ENCODE measurements around the gene CEP170. TPM values are rescaled to one million over a fixed set of nuclear protein-coding genes. Genes with fewer than 3 reads are reported as not detected.

CEP170 gene
- total and polyA plus RNA-seq, 10 of the 15 experiments (the other 5 are each of a cell fraction or from before 2014, with no cell fraction given): 15.0 to 67.3 (median 40.2) TPM

GRCh38 chr1:243288062-243288461, 33.0 kb upstream of the CEP170 start (continued):
- TF ChIP-seq USF2 (IDR thresholded peaks at IDR 0.05; ENCODE audit: borderline replicate concordance, low read depth, low read length) (no peak), CEBPB (IDR thresholded peaks at IDR 0.05; ENCODE audit: borderline replicate concordance in 1 of 2, low read depth in 2 of 2, low read length in 2 of 2) (peak in 1 of 2 experiments; percentile 5; a peak in 1 of 4 replicates)

- no peaks in the 10 kb centered on the region for H3K79me2 ChIP-seq (ENCODE audit: control insufficient read depth, insufficient read depth, low read length)
- peaks cover 0 to 5% of the 10 kb centered on the region in 2 experiments; a peak in 1 of 4 replicates for H3K36me3 ChIP-seq (ENCODE audit: control insufficient read depth in 2 of 2, insufficient read depth in 2 of 2, low read length in 1 of 2)
- H3K9me3 ChIP-seq (replicated peaks; ENCODE audit: control insufficient read depth, insufficient read depth, low read length): no peaks in the 10 kb centered on the region
- intact Hi-C loops (cut with micrococcal nuclease; ENCODE audit: unreplicated experiment): no loop called here
- ChIA-PET CTCF (interaction anchor here (0.9 kb wide), 1 partner anchor 27 kb away, joined by 3 read pairs; no protein-coding TSS in a partner anchor), SMC1A (ENCODE audit: uncharacterized antibody, unreplicated experiment) (interaction anchor here (1.0 to 3.1 kb wide), 3 partner anchors 26 to 71 kb away, joined by 3 to 12 read pairs (median 7); partner anchors contain the start of genes CEP170 and SDCCAG8), RAD21 (ENCODE audit: unreplicated experiment) (interaction anchor here (0.7 to 1.5 kb wide), 2 partner anchors 26 to 32 kb away, joined by 3 to 5 read pairs; partner anchors contain the start of gene CEP170), POLR2A (no interaction called here)
- FAIRE-seq (peak; percentile 84), ATAC-seq (peak; percentile 84), DNase-seq (ENCODE audit: low read depth, low spot score) (peak; percentile 46)
- in situ Hi-C loops (cut with MboI): no loop called here
- H4K20me1 ChIP-seq (ENCODE audit: control insufficient read depth, insufficient read depth): no peaks in the 10 kb centered on the region
- no peaks in the 10 kb centered on the region for H3K27me3 ChIP-seq (replicated peaks in 1 of 2; ENCODE audit: control insufficient read depth in 2 of 2, insufficient read depth in 2 of 2, low read length in 1 of 2)
- H2AFZ ChIP-seq (ENCODE audit: control insufficient read depth, low read depth, low read length): no peak overlapping the region
- H3K9ac ChIP-seq (ENCODE audit: control insufficient read depth, insufficient read depth, low read length): no peak overlapping the region
- H3K4me3 ChIP-seq: no peak overlapping the region
- peak overlapping the region; percentile 42; the same call in 1 of the 2 replicates for H3K4me2 ChIP-seq (ENCODE audit: control insufficient read depth, insufficient read depth)
- peak overlapping the region; percentile 58; the same call in 1 of the 2 replicates for H3K27ac ChIP-seq (ENCODE audit: control insufficient read depth, insufficient read depth)
- H3K4me1 ChIP-seq (ENCODE audit: control insufficient read depth, insufficient read depth, low read length): peaks cover 13% of the 10 kb centered on the region
- 40% methylated on average over 1 of the region's 1 CpG for WGBS (ENCODE audit: insufficient coverage, insufficient replicate concordance, low lambda C conversion rate, missing lambda C conversion rate)
- BruUV-seq (replicated peaks): TSS peak; percentile 57
- no peak for TF ChIP-seq TARDBP (IDR thresholded peaks at IDR 0.05; ENCODE audit: borderline replicate concordance)
- TF ChIP-seq POU2F2 (IDR thresholded peaks at IDR 0.05; ENCODE audit: borderline replicate concordance, low read depth, low read length): 0 out of 3 replicates have a peak, but pooled peaks have one; percentile 11
- TF ChIP-seq CBX5 (IDR thresholded peaks at IDR 0.05; ENCODE audit: low read depth): no peak
- no peak for TF ChIP-seq RAD51 (IDR thresholded peaks at IDR 0.05)
- no peak for TF ChIP-seq RAD21 (IDR thresholded peaks at IDR 0.05; ENCODE audit: insufficient read depth, low read depth, low read length)
- 0 out of 2 replicates have a peak, but pooled peaks have one; percentile 48 for TF ChIP-seq MEF2A (IDR thresholded peaks at IDR 0.05; ENCODE audit: insufficient read depth, low read depth, low read length)
- TF ChIP-seq ATF2 (IDR thresholded peaks at IDR 0.05; ENCODE audit: low read length): peak; percentile 68
- peak in 1 of 2 experiments; percentile 99; a peak in 2 of 4 replicates for TF ChIP-seq ETV6 (conservative IDR thresholded peaks at IDR 0.05 in 1 of 2, IDR thresholded peaks at IDR 0.05 in 1 of 2; ENCODE audit: borderline replicate concordance in 1 of 2, low read depth in 1 of 2)
- no peak for TF ChIP-seq ZNF217 (IDR thresholded peaks at IDR 0.05)
- TF ChIP-seq RUNX3 (IDR thresholded peaks at IDR 0.05; ENCODE audit: low read length): peak; percentile 77
- no peak for TF ChIP-seq RBBP5 (conservative IDR thresholded peaks at IDR 0.05)
- TF ChIP-seq CREB1 (IDR thresholded peaks at IDR 0.05; ENCODE audit: low read depth): peak; percentile 56; the same call in 1 of the 2 replicates
- TF ChIP-seq PML (IDR thresholded peaks at IDR 0.05; ENCODE audit: low read length): peak; percentile 53; the same call in 1 of the 2 replicates
- no peak for TF ChIP-seq TCF7 (IDR thresholded peaks at IDR 0.05; ENCODE audit: borderline replicate concordance)
- TF ChIP-seq MTA3 (IDR thresholded peaks at IDR 0.05; ENCODE audit: borderline replicate concordance, low read length): peak; percentile 80
- TF ChIP-seq CEBPB (IDR thresholded peaks at IDR 0.05; ENCODE audit: borderline replicate concordance in 1 of 2, low read depth in 2 of 2, low read length in 2 of 2): peak in 1 of 2 experiments; percentile 70; a peak in 2 of 4 replicates
- peak in 1 of 2 experiments; percentile 40; a peak in 1 of 3 replicates for TF ChIP-seq EGR1 (IDR thresholded peaks at IDR 0.05; ENCODE audit: borderline replicate concordance in 1 of 2, low read depth in 2 of 2, low read length in 2 of 2)
- TF ChIP-seq NRF1 (conservative IDR thresholded peaks at IDR 0.05; ENCODE audit: low read depth, low read length): no peak
- TF ChIP-seq BHLHE40 (IDR thresholded peaks at IDR 0.05; ENCODE audit: borderline replicate concordance in 1 of 2, low read depth in 2 of 2, low read length in 1 of 2): 0 out of 4 replicates have a peak, but pooled peaks of 1 of the 2 experiments have one; percentile 7
- TF ChIP-seq EED (IDR thresholded peaks at IDR 0.05; ENCODE audit: low read depth): peak; percentile 74; the same call in 1 of the 2 replicates
- TF ChIP-seq BCL11A (IDR thresholded peaks at IDR 0.05; ENCODE audit: low read depth, low read length): 0 out of 2 replicates have a peak, but pooled peaks have one; percentile 28
Observed at GRCh38 chr1:243287652-243288051, 32.6 kb upstream of the CEP170 start.
